Lower lobe of right lung (tissue), 2 donors: ENCODE measurements around the gene FOXP1. TPM values are rescaled to one million over a fixed set of nuclear protein-coding genes. Genes with fewer than 3 reads are reported as not detected.

Experiments
- ATAC-seq, 2 donors: fragments of 200-7000 bp; cut with Tn5 transposase; one replicate each; pipeline ENCODE4 v1.9.1; 2020 to 2022; ENCODE audit warnings: mild to moderate bottlenecking in 2 of 2, moderate library complexity in 2 of 2
- DNase-seq: peaks from one replicate; pipeline ENCODE4 v3.0.0-alpha.2; 2020
- H3K27ac ChIP-seq: fragments of 200-600 bp; one replicate; pipeline ENCODE4 v1.8.0; 2022
- H3K27me3 ChIP-seq: fragments of 200-600 bp; one replicate; pipeline ENCODE4 v1.8.0; 2022; ENCODE audit warnings: low read depth
- H3K36me3 ChIP-seq: fragments of 200-600 bp; one replicate; pipeline ENCODE4 v1.8.0; 2022; ENCODE audit warnings: mild to moderate bottlenecking
- H3K4me1 ChIP-seq: fragments of 200-600 bp; one replicate; pipeline ENCODE4 v1.8.0; 2022
- H3K4me3 ChIP-seq: fragments of 200-600 bp; one replicate; pipeline ENCODE4 v1.8.0; 2022; ENCODE audit warnings: mild to moderate bottlenecking
- H3K9me3 ChIP-seq: fragments of 200-600 bp; one replicate; pipeline ENCODE4 v1.8.0; 2022
- intact Hi-C: fragments of 100-400 bp; cut with DNase I; formaldehyde crosslinking; loops from one replicate; pipeline ENCODE4 v1.11.0; 2022
- total RNA-seq: library from RNA; stranded (reverse); fragmentation: NEBNext Ultra II Directional; extraction: Animal tissue kit (Norgen Biotek cat#: 25700); gene quantifications from one replicate; pipeline ENCODE4 v1.2.1, GENCODE V29; 2021
- TF ChIP-seq, protein P1 (sequence below): fragments of 200-600 bp; IDR thresholded peaks from one replicate; pipeline ENCODE4 v1.8.0; 2022; ENCODE audit warnings: antibody characterized with exemption, mild to moderate bottlenecking
- donor health status: DM: no; HTN: yes; CAD: no; lungs with severe emphysema.

The FOXP1 gene
- total RNA-seq, 1 donor from 2014 or later, result 138 TPM

- no peaks in the 10 kb centered on the region for H3K36me3 ChIP-seq
- ATAC-seq (no peak), DNase-seq (no peak)
- H3K4me3 ChIP-seq, result no peak overlapping the region
- TF ChIP-seq, protein P1, sequence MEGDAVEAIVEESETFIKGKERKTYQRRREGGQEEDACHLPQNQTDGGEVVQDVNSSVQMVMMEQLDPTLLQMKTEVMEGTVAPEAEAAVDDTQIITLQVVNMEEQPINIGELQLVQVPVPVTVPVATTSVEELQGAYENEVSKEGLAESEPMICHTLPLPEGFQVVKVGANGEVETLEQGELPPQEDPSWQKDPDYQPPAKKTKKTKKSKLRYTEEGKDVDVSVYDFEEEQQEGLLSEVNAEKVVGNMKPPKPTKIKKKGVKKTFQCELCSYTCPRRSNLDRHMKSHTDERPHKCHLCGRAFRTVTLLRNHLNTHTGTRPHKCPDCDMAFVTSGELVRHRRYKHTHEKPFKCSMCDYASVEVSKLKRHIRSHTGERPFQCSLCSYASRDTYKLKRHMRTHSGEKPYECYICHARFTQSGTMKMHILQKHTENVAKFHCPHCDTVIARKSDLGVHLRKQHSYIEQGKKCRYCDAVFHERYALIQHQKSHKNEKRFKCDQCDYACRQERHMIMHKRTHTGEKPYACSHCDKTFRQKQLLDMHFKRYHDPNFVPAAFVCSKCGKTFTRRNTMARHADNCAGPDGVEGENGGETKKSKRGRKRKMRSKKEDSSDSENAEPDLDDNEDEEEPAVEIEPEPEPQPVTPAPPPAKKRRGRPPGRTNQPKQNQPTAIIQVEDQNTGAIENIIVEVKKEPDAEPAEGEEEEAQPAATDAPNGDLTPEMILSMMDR, result no peak
- intact Hi-C loops, result no loop called here
- no peaks in the 10 kb centered on the region for H3K9me3 ChIP-seq
- no peaks in the 10 kb centered on the region for H3K4me1 ChIP-seq
- H3K27me3 ChIP-seq, result no peaks in the 10 kb centered on the region
- no peak overlapping the region for H3K27ac ChIP-seq
These were observed 306.2 kb downstream of the FOXP1 start for GRCh38 chr3:71277341-71277740.

GRCh38 chr3:71276531-71276930, 307.0 kb downstream of the FOXP1 start:
- ATAC-seq (no peak), DNase-seq (no peak)
- Histone ChIP-seq H3K27me3 (no peaks in the 10 kb centered on the region), H3K36me3 (no peaks in the 10 kb centered on the region), H3K4me3 (no peak overlapping the region), H3K9me3 (no peaks in the 10 kb centered on the region), H3K4me1 (no peaks in the 10 kb centered on the region), H3K27ac (no peak overlapping the region)
- intact Hi-C loops, result no loop called here
- TF ChIP-seq, protein P1, result no peak

DNA sequence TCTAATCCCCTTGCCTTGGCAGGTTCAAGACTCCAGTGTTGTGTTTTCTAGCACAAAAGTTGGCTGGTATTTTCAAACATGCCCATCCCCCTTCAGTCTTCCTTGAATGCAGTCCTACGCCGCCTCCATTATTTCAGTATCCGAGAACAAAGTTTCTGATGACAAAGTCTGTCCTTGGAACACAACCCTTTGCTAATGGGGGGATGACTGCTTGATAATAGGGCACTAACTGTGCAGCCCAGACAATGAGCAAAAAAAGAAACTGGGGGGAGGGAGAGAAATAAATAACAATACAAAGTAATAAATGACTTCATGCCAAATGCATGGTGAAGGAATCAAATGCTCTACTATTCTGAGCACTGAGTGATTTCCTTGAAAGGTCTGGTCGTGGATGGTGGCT, 310.1 kb downstream of the FOXP1 start:
- intact Hi-C loops, result no loop called here
- Histone ChIP-seq H3K36me3 (no peaks in the 10 kb centered on the region), H3K27ac (no peak overlapping the region), H3K4me3 (no peak overlapping the region), H3K9me3 (no peaks in the 10 kb centered on the region), H3K4me1 (no peaks in the 10 kb centered on the region), H3K27me3 (no peaks in the 10 kb centered on the region)
- no peak for ATAC-seq
- no peak for DNase-seq
- TF ChIP-seq, protein P1, result no peak

DNA sequence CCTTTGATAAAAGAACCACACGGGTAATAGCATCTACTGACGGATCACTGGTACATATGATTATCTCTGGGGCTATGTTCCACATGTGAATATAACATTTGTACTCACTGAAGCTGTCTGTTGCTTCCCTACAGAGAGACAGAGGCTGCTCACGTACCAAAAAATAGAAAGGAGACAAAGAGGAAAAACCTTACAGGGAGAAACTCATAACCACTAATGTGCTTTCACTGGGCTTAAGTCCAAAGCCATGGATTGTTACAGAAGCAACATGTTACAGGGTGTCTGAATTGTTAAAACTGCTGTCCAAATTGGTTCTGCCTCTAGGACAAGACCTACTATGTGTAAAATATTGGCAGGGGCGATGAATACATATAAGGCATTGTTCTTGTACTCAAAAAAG, 311.9 kb downstream of the FOXP1 start:
- TF ChIP-seq, protein P1, result no peak
- ATAC-seq, result no peak
- Histone ChIP-seq H3K36me3 (no peaks in the 10 kb centered on the region), H3K4me3 (no peak overlapping the region), H3K27ac (no peak overlapping the region), H3K9me3 (no peaks in the 10 kb centered on the region), H3K27me3 (no peaks in the 10 kb centered on the region), H3K4me1 (no peaks in the 10 kb centered on the region)
- DNase-seq, result no peak
- intact Hi-C loops, result no loop called here

GRCh38 chr3:71269906-71270305, 313.6 kb downstream of the FOXP1 start:
- peak in 1 of 2 donors; percentile 62 for ATAC-seq
- intact Hi-C loops, result no loop called here
- DNase-seq, result no peak

More at GRCh38 chr3:71269906-71270305, 313.6 kb downstream of the FOXP1 start:
- TF ChIP-seq, protein P1, result no peak
- Histone ChIP-seq H3K27me3 (no peaks in the 10 kb centered on the region), H3K36me3 (no peaks in the 10 kb centered on the region), H3K4me1 (no peaks in the 10 kb centered on the region), H3K27ac (no peak overlapping the region), H3K4me3 (no peak overlapping the region), H3K9me3 (no peaks in the 10 kb centered on the region)
